GM12801 (cell line): ENCODE data around the gene DLEC1.

Source experiments
- CTCF ChIP-seq: IDR thresholded peaks from one replicate; pipeline ENCODE4 v1.5.1; 2011; ENCODE audit warnings: control low read depth; ENCODE audit not compliant: insufficient read length; ENCODE audit errors: extremely low read depth

The DLEC1 gene

DNA sequence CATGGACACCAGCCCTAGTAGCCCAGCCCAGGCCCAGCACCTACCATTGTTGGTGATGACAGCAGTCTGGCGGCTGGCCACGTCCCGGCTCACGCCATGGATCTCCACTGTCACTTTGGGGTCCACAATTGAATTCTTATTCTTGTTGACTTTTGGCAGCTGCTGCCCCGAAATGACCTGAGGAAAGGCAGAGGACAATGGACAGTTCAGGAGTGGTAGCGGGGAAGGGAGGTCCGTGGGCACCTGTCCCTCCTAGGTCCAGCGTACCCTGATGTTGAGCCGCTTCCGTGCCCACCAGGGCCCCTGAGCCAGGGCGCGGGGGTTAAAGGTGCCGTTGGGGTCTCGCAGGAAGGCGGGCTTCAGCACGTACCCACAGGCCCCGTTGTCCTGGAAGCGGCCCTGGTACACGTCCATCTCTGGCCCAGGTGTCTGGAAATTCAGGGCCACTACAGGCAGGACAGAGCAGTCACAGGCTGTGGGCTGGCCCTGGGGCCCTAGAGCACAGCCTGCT, 30.8 kb upstream of the DLEC1 start:
- no peak for TF ChIP-seq CTCF

GRCh38 chr3:38008971-38009580, 29.9 kb upstream of the DLEC1 start:
- no peak for TF ChIP-seq CTCF

DNA sequence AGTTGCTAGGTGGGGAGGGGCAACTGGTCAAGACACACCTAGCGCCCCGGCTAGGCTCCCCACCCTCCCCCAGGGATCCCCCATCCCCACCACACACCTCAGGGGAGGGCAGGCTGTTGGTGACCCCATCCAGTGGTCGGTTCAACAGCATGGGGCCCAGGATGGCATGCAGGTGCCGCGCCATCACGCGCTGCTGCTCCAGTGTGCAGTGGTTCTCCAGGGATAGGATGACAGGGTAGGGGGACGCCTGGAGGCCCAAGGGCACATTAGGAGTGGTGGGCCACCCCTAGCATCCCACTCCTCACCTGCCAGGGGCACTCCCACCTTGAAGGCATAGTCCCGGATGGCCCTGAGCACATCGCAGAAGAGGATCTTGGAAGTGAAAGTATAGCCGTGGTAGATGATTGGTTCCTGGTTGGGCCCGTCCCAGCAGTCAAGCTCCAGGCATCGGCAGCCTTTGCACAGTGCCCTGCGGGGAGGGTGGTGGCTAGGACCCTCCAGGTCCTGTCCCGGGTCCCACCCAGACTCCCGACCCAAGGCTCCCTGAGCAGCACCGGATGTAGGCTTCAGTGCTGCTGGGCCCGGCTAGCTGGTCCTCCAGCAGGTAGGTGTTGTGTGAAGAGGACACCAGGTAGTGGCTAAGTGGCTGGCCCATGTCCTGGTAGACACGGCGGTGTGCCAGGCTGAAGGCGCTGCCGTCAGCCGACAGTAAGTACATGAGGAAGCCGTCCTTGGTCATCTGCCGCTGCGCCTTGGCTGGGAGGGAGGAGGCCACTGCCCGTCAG, 29.0 kb upstream of the DLEC1 start:
- TF ChIP-seq CTCF: no peak

GRCh38 chr3:38011111-38011510, 27.9 kb upstream of the DLEC1 start:
- no peak for TF ChIP-seq CTCF

DNA sequence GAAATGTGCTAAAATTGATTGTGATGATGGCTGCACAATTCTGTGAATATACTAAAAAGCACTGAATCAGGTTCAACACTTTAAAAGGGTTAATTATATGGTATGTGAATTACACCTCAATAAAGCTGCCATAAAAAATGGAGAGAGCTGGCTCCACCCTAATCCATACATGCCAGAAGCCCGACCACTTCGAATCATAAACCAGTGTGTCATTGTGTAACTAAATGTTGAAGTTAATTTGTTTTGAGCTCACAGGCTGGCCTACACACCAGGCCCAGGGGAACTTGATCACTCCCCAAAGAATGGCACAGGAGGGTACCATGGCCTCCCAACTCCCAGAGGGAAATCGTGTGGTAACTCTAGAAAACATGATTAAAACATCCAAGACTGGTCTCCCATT, 23.5 kb upstream of the DLEC1 start:
- no peak for TF ChIP-seq CTCF

- TF ChIP-seq CTCF: no peak
Observed at GRCh38 chr3:38015984-38016383, 23.0 kb upstream of the DLEC1 start.

- TF ChIP-seq CTCF: no peak
Observed at GRCh38 chr3:38016410-38016809, 22.6 kb upstream of the DLEC1 start.
